SH-SY5Y (cell line): ENCODE results near the gene SH3D19.

ENCODE experiments used
- GATA2 ChIP-seq: IDR thresholded peaks from 2 replicates; pipeline ENCODE4 v1.6.1; 2011; ENCODE audit warnings: mild to moderate bottlenecking, low read depth, low read length
- GATA3 ChIP-seq: IDR thresholded peaks from 2 replicates; pipeline ENCODE4 v1.6.1; 2011; ENCODE audit warnings: low read depth, mild to moderate bottlenecking, low read length, moderate library complexity

GRCh38 chr4:151362404-151363164, 37.2 kb upstream of the SH3D19 start:
- no peak for TF ChIP-seq GATA3
- no peak for TF ChIP-seq GATA2
